Stimulated activated CD4-positive, alpha-beta T cell treated with anti-CD3 and anti-CD28 coated beads, Interleukin-4, amount 100 ng/mL, for 48 hours (primary cell): ENCODE results near the gene VPS41.

Experiments
- DNase-seq, 2 donors: peaks; one replicate each; pipeline ENCODE4 v3.0.0-alpha.2; 2020; ENCODE audit warnings: low read depth in 2 of 2

VPS41 gene

DNA sequence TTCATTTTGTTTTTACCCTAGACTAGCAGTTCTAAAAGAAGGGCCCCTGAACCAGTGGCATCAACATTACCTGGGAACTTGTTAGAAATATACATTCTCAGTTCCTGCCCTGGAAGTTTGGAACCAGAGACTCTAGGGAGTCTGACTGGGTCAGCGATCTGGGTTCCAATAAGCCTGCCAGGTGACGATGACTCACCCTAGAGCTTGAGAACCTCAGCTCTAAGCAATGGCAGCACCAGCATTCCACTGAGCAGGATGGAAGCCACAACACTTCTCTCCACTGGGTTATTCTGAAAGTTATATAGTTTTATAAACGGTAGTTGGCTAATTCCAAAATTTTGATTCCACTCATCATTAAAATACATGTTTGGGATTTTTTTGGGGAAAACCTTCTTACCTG, 180.8 kb downstream of the VPS41 start:
- no peak for DNase-seq

DNA sequence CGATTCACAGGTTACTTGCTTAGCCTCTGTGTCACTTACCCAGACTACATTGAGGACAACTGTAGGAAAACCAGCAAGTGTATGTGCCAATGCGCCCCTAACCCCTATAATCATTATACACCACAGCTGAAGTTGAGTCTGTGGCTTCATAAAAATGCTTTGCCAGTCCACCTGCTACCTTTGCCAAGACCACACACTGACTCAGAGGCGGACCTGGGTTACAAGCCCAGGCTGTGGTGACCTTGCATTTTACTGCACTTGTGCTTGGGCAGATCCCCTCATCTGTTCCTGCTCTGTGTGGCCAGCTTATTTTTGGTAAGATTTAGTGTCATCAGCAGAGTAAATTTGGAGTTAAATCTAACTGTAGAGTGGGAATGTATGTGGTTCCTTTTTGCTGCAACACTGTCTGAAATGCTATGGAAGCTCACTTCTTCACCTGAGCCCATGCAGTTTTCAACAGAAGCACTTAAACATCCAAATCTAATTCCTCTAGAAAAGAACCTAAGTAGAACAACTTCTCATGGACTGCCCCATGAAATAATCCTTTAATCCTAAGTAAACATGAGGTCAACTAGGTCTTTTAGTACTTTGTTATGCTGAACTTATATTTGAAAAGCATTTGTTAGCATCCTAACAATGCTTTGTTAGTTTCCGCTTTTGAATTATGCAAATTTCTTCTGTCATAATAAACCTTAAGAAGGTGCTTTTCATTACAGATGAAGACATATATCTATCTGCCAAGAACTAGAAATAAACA, 181.6 kb downstream of the VPS41 start:
- DNase-seq, result no peak

DNA sequence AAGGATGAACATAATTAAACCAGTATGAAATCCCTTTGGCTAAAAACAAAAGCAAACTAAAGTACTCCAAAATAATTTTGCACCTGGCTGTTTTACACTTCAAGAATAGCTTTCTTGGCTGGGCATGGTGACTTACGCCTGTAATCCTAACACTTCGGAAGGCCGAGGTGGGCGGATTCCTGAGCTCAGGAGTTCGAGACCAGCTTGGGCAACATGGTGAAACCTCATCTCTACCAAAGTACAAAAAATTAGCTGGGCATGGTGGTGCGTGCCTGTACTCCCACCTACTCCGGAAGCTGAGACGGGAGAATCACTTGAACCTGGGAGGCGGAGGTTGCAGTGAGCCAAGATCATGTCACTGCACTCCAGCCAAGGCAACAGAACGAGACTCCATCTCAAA, 185.7 kb downstream of the VPS41 start:
- no peak for DNase-seq

DNA sequence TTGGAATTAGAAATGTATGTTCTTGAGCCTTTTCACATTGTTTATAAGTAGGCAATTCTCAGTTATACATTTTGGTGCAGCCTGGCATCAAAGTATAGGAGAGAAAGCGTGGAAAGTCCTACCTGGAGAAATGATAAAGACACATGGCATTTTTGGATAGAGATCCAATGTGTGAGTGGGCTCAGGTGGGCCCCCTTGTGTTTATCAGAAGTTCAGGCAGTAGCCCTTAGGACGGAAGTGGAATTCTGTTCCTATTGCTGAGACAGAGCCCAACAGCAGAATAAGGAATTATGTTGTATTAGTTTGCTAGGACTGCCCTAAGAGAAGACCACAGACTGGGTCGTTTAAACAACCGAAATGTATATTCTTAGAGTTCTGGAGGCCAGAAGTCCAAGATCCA, 192.6 kb downstream of the VPS41 start:
- no peak for DNase-seq

DNA sequence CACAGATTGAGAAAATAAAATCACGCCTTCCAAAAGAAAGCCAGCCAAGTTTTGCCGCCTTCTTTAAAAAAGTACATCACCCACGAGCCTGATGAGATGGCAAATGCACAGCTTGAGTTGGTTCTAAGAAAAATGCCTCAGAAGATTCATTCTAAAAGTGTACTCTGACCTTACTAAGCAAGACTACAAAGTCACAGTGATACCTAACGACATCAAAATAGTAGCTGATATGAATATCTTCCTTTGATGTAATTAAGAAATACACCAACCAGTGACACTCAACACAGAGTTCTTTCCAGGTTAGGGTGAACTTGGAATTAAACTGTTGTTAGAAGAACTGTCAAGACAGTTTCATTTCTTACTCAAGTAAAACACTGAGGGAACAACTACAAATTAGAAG, 199.9 kb downstream of the VPS41 start:
- DNase-seq, result no peak

DNA sequence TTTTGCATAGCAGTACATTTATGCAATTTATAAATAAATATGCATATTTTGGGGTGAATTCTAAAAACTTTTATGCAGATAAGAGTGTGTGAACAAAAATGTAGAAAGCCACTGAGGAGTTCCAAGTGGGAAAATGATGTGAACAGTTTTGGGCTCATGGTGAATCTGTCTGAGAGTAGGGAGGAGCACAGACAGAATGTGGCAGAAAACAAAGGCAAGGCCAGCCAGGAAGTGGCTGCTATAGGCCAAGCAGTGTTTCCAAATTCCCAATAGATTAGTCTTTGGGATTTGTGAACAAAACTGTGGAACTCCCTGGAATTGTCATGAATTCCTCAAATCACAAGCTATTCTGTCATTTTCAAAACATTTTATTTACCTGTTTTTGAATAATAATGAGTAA, 204.2 kb downstream of the VPS41 start:
- no peak for DNase-seq

DNA sequence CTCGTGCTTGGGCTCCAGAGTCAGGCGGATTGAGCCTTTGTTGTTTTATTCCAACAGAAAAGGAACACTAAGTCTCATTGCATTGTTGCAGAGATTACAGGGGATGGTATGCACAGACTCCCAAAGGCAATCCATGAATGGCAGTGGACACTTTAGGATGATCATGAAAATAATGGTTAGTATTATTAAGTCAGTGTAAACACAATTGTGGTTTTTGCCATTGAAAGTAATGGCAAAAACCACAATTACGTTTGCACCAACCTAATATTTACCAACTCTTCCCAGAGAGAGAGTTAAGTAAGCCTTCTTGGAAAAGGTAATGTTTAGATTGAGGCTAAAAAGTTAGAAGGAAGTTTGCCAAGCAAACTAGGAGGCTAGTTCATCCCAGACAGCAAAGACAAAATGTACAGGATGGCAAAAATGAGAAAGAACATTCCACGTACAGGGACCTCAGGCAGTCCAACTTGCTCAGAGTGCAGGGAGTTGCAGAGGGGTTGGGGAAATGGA, 204.9 kb downstream of the VPS41 start:
- no peak for DNase-seq

DNA sequence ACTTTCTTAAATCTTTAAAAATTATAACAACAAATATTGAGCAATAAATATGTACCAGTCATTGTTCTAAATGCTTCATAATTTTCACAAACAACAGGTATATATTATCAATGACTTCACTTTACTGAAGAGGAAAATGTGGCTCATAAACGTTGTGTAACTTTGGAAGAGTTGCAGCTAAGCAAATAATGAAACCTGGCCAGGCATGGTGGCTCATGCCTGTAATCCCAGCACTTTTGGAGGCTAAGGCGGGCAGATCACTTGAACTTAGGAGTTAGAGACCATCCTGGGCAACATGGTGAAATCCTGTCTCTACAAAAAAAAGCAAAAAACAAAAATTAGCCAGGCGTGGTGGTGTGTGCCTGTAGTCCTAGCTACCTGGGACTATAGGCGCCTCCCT, 205.9 kb downstream of the VPS41 start:
- no peak for DNase-seq

DNA sequence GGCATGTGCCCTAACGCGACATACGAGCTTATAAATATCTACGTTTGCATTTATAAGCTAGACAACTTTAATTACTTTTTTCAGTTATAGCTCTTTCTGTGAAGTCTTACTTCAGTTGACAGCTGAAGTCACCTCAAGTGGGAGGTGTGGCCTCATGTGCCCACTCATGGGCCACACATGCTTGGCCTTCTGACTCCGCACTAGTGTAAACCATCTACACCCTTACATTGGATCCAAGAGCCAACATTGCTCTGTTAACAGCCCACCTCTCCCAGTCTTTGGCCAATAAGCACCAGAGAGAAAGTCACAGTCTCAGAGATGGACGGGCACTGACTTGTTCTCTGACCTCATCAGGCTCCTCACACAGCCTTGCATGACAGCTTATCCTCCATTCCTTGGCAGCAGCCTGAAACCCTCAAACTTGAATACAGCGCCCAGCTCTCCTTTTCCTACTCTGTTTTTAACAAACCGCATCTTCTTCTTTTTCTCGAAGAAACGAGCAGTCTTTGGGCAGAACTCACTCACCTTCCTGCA, 206.9 kb downstream of the VPS41 start:
- DNase-seq, result no peak

DNA sequence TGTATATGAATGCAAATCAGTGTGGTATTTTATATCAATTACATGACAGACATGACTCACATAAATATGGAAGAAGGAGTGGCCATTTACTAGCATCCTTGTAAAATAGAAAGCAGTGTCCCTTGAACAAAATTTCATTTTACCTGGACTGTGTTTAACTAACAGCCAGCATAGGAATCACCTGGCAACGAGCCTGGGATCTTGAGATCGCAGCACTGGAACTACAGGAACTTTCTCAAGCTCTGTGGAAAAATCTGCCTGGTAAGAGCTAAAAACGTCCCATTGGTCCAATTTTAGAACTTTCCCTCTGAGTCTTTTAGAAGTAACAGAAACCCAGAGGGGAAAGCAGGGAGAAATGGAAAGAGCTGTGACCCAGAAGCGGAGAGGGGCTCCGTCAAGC, 208.9 kb downstream of the VPS41 start:
- DNase-seq, result no peak

DNA sequence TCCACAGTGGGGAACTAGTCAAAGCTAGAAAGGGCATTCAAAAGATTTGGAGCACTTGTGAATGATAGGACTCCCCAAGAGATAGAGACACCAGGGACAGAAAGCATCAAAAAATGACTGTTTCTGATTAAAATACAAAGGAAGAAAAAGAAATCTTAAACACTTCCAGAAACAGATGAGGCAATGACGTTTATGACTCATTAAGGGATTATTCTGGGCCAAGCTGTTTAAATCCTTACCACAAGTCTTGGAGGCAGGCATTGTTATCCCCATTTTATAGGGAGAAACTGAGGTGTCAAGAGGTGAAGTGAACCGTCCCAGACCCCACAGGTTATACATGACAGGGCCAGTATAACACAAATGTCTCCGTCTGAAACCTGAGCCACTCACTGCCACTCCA, 209.5 kb downstream of the VPS41 start:
- DNase-seq, result no peak

DNA sequence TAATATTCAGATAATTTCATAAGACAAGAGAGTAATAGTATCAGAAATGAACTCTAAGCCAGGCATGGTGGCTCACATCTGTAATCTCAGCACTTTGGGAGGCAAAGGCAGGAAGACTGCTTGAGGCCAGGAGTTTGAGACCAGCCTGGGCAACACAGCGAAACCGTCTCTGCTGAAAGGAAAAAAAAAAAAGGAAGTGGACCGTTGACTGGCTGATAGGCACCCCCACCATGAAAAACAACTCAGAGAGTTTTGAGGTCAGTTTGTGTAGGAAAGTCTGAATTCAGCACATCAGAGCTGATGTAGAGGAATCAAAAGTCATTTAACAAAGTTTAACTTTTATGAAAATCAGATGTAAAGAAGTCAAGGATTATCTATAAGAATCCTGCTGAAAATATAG, 214.7 kb downstream of the VPS41 start:
- DNase-seq, result no peak

DNA sequence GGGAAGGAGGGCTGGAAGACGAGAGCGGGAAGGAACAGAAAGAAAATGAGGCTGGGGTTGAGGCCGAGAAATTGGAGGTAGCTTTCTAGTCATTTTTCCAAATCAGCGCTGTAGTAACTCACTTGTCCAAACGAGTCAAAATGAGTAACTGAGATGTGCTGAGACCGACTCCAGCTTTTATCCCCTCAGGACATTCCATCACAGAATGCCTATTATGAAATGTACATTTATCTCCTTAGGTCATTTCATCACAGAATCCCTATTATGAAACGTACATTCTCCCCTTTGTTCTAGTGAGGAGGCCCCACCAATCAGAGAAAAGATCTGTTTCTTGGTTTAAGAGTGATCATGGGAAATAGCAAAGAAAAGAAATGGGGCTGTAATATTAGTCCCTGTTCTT, 222.1 kb downstream of the VPS41 start:
- no peak for DNase-seq

DNA sequence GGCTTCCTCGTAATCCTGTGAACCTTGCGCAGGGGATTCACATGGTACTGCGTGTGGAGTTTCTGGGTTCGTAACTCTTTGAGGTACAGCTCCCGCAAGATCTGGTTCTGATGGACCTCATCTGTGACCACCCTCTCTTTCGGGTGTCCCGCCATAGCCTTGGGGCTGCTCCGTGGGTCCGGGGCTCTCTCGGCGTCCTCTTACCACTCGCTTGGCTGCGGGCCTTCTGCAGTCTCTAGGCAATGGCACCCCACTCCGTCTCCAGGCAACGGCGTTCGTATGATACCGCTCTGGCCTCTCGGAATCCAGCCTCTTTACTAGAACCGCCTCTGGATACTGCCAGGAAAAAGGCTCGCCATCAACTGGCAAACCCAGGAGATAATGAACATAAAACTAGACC, 223.1 kb downstream of the VPS41 start:
- no peak for DNase-seq

DNA sequence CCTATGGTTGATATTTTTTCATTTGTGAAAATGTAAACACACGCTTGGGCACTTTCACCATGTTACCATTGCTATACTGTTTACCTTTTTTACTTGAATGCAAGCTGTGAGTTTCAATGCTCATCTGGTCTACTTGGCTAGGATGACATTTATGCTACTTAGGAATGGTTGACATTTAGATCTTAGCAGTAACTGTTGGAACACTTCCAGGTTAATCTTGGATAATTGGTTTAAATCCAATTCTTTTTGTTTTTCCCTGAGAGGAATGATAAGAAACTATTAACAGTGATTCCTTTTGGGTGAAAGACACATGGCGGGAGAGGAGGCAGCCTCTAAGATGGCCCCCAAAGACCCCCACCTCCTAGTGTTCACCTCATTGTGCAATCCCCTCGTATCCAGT, 226.4 kb downstream of the VPS41 start:
- DNase-seq, result no peak

DNA sequence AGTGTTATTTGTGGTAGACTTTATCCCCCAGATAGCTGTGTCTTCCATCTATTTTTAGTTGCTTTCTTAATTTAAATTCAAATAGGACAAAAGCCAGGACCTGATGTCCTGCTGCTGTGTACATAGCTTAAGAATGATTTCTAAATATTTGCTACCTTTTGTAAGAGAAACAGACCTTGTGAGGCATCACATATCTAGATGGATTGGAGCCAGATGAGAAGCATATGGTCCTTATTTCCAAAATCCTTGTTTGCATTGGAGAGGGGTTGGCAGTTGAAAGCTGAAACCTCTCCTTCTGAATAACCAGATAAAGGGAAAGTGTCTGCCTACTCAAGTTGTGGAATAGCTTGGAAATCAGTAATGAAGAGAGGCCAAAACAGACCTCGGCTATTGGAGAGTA, 227.1 kb downstream of the VPS41 start:
- DNase-seq, result no peak

DNA sequence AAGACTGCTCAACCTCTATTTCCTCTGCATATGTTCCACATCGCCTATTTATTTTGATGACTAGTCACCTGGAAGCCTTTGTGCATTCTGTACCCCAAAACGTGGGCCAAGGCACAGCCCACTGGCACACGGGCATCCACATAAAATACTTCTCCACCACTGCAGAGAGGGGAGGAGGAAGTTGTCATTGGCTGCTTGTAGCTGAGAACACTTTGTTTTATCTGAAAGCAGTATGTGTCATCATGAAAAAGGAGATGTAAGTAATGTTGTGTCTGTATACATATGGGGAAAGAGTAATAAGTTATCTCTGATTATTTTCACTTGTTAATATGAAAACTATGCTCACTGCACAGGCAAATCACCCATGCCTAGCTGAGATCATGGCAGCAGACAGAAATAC, 229.6 kb downstream of the VPS41 start:
- DNase-seq, result no peak

DNA sequence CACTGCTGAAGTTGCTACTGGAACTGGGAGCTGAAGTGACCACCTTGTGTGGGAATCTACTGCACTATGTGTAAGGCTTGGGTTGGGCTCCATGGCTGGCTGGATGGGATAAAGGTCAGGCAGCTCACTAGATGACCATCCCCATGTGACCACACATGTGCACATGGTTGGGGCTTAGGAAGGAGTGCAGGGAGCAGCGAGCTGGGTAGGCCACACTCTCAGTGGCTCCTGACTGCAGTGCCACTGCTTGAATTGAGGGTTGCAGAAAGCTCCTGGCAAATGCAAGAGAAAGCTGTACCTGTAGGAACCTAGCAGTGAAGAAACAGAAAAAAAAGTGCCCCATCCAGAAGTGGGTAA, 230.3 kb downstream of the VPS41 start:
- DNase-seq, result no peak

DNA sequence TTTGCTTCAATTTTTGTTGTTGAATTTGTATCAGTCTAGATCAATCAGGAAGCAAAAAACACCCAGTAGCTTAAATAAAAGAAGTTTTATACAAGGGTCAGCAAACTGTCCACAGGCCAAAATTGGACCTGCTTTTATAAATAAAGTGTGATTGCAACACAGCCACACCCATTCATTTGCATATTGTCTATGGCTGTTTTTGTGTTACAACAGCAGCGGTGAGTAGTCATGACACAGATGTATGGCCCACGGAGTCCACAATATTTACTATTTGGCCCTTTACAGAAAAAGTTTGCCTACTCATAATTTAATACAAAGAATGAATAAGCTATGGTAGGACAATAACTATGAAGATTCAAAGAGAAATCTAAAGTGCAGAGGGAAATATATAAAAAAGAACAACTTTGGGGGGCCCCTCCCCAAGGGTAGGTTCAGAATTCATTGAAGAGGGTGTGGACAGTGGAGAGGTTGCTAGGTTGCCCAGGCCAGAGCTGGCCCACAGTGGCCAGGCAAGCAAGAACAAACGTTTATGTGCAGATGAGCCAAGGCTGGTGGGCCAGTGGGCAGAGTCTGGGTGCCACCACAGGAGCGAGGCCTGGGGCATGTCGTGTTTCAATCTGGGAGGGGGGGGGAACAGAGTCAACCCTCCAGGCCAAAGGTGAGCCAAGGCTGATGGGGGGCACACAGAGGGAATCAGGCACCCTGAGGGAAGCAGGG, 230.9 kb downstream of the VPS41 start:
- no peak for DNase-seq

DNA sequence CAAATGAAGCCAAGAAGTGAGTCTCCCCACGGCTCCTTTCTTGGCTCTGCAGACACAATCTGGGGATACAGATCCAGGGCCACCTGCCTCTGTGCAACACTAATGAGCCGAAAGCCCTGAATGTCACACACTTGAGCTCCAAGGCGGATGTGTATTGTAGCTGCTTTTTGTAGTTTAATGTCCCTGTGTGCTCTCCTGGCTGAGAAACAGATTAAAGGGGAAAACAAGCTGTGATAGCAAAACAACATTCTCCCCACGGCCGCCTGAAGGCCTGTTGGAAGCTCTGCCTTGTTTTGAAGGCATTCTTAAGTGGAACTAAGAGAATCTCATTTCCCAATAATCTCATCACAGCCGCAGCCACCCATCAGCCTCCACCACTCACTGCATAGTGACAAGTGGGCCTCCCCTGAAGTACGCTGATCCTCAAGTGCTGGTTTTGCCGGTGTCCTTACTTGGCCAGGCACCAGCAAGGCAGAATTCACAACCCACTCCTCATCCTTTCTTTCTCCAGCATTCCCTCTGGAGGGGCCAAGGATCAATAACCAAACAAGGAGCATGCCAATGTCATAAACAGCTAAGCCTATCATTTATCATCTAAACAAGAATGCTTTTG, 233.4 kb downstream of the VPS41 start:
- no peak for DNase-seq

DNA sequence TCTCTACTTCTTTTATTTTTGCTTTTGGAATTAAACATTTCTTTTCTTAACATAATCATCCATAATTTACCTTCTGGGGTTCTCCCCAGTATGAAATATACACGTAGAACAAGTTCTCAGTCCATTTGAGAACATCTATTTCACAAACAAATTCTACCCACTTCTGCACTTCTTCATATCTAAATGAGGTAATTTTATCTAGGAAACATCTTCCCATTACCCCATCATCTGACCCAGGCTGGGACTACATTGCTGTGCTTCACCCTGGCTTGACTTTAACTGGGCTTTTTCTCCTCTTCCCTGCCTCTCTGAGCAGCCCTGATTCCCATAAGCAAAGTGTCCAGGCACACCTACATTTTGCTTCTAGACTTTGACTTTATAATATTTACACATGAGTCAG, 234.5 kb downstream of the VPS41 start:
- no peak for DNase-seq

DNA sequence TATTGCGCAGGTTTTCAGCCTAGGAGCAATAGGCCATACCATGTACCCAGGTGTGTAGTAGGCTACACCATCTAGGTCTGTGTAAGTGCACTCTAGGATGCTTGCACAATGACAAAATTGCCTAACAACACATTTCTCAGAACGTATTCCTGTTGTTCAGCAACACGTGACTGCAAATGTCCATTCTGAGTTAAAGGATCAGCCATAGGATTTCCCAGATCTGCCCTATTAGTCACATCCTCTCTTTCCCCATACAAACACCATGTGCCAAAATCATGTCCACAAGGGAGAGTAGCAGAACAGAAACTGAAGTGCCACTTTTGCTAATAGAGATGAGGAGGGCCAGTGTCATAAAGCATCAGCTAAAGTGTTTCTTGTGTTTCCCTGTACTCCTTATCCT, 235.2 kb downstream of the VPS41 start:
- no peak for DNase-seq
